ENCODE measurements around the gene NRXN3.
A peak's percentile ranks its signal among the peaks of the same experiment; 100 is the strongest.

NRXN3 gene

DNA sequence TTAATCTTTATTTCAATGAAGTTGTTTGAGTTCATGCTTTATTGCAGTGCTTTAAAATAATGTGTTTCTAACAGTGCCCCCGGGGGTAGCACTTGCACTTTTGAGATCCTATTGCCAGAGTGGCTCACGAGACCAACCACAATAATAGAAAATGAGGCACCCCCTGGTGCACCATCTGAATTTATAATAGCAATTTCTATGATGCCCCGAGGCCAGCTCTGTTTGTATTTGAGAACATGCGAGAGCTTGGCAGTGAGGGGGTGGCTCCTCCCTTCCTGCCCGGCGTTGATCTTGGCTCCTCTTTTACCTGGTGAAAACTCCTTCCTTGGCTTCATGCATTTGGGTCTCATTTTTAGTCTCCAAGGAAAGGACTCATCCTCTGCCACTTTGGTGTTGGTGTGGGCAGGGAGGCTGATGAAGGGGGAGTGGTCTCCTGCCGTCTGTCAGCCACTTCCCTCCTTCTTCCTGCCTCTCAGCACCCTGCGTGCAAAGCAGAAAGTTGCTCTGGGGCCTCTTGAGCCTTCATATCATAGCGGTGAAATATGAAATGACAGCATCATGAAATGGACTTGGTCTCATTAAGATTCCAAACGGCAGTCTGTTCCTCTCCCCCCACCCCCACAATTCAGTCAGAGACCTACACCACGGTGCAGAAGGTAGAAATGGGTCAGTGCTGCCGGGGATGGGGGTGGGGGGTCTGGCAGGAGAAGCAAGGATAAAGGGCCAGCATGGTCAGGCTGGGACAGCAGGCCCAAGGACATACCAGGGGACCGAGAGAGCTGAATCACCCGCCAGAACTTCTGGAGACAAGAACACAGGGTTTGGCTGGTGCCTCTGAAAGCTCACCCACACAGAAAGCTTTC lies 17.7 kb upstream of the NRXN3 start:
- no peak for DNase-seq (ENCODE audit: low read depth in 1 of 2, low spot score in 1 of 2)
- in situ Hi-C loops (cut with HindIII; ENCODE audit: low pct_unique_long_range_greater_than_20kb, low sequenced_read_pairs): no loop called here

DNA sequence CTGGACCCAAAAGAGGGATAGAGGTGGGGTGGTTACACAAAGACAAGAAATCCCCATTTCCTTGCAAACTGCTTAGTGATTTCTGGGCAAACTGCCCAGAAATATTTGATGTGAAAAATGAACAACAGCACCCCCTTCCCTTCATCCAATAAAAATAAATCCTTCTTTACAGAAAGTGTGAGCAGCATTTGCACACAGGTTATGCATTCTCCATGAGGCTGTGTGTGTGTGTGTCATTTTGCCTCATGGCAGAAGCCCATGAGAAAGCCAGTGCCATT lies 17.2 kb upstream of the NRXN3 start:
- no peak for TF ChIP-seq JUND (IDR thresholded peaks at IDR 0.05; ENCODE audit: low read depth)
- DNase-seq (ENCODE audit: low read depth in 1 of 2, low spot score in 1 of 2): no peak

More for the DNA sequence above, 17.7 kb upstream of the NRXN3 start:
- no peak for TF ChIP-seq JUND (IDR thresholded peaks at IDR 0.05; ENCODE audit: low read depth)

DNA sequence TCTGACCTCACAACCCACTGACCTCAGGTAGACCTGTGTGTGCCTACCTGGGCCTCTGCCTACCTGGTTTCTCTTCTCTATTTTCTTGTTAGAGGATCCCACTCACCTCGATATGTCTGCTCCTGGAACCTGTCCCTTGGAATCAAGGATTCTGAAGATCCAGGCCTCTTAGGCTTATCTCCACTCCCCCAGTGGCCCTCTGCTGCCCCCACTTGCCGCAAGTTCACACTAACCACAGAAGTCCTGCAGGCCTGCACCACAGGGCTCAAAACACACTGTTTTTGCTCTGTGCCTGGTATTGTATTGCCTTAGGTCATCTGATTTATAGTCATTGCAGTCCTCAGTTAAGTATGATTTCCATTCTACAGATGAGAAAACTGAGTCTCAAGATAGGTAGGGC lies 15.3 kb upstream of the NRXN3 start:
- in situ Hi-C loops (cut with HindIII; ENCODE audit: low pct_unique_long_range_greater_than_20kb, low sequenced_read_pairs): no loop called here
- DNase-seq (ENCODE audit: low read depth in 1 of 2, low spot score in 1 of 2): no peak
- no peak for TF ChIP-seq JUND (IDR thresholded peaks at IDR 0.05; ENCODE audit: low read depth)

More for the DNA sequence above, 17.2 kb upstream of the NRXN3 start:
- in situ Hi-C loops (cut with HindIII; ENCODE audit: low pct_unique_long_range_greater_than_20kb, low sequenced_read_pairs): no loop called here

DNA sequence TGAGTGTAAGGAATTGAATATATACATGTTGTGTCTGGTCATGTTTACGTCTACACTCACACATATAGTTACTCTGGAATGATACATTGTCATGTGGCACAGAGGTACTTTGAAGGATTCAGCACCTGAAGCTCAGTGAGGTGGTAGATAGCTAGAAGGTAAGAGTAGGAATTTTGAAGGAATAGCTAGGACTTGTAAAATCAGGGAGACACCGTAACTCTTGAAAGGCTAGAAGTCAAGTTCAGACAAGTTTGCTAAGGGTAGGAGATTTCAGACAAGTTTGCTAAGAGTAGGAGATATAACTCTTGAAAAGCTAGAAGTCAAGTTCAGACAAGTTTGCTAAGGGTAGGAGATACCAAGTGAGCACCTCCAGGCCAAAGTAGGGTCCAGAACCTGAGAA lies 14.0 kb upstream of the NRXN3 start:
- no peak for DNase-seq (ENCODE audit: low read depth in 1 of 2, low spot score in 1 of 2)
- in situ Hi-C loops (cut with HindIII; ENCODE audit: low pct_unique_long_range_greater_than_20kb, low sequenced_read_pairs): no loop called here
- no peak for TF ChIP-seq JUND (IDR thresholded peaks at IDR 0.05; ENCODE audit: low read depth)

DNA sequence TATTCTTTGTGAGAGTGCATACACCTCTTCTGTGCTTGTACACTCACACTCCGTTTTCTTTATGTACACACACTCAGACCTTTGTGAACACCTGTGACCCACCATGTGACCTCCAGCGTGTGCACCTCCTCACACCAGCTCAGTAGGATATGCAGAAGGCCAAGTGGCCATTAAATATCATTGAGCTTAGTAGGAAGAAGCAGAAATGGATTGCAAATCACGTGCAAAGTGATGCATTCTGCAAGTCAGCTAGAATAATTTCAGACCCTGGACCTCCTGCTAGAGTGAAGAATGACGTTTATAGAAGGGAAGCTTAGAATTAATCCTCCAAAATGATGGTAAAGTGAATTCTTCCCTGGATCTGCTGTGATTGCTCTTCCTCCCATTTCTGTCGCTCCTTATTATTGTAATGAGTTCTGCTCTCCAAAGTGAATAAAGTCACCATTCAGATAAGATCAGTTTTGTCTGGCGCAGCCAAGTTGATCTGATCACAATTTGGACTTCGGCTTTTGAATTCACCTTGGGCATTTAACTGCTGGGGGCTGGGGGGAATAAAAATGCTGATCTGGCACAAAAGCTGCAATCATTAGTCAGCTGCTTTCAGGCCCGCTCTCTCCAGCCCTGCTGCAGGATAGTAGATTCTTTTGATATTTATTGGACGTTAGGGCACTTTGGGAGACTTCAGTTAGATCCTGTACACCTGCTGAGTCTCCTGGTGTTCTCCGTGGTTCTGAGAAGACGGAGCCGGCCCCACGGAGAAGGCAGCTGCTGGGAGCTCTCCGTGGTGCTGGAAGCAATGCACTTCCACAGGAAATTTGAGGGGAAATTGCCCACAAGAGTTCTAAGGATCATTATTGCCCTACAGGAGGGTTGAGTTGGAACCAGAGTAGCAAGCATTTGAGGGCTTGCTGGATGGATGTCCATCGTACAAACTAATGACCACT lies 12.4 kb upstream of the NRXN3 start:
- in situ Hi-C loops (cut with HindIII; ENCODE audit: low pct_unique_long_range_greater_than_20kb, low sequenced_read_pairs): no loop called here
- peak; percentile 62 to 77 for DNase-seq (ENCODE audit: low read depth in 1 of 2, low spot score in 1 of 2)
- TF ChIP-seq JUND (IDR thresholded peaks at IDR 0.05; ENCODE audit: low read depth): no peak

DNA sequence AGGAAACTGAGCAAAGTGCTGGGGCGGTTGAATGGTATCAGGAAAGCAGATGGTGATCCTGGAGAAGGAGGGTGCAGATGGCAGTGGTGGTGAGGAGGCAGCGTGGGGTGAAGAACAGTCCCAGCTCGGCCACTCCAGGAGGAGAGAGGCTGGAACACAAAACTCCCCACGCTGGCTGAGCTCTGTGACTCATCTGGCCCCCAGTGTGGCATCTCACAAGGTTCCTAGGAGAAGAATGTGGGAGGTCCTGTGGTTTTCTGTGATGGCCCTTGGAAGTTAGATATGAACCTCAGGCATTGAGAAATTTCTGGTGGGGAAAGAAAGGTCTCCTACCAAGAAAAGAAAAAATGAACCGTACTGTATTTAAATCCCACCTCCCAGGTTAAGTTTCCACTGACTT lies 8.0 kb upstream of the NRXN3 start:
- in situ Hi-C loops (cut with HindIII; ENCODE audit: low pct_unique_long_range_greater_than_20kb, low sequenced_read_pairs): no loop called here
- no peak for DNase-seq (ENCODE audit: low read depth in 1 of 2, low spot score in 1 of 2)
- no peak for TF ChIP-seq JUND (IDR thresholded peaks at IDR 0.05; ENCODE audit: low read depth)

DNA sequence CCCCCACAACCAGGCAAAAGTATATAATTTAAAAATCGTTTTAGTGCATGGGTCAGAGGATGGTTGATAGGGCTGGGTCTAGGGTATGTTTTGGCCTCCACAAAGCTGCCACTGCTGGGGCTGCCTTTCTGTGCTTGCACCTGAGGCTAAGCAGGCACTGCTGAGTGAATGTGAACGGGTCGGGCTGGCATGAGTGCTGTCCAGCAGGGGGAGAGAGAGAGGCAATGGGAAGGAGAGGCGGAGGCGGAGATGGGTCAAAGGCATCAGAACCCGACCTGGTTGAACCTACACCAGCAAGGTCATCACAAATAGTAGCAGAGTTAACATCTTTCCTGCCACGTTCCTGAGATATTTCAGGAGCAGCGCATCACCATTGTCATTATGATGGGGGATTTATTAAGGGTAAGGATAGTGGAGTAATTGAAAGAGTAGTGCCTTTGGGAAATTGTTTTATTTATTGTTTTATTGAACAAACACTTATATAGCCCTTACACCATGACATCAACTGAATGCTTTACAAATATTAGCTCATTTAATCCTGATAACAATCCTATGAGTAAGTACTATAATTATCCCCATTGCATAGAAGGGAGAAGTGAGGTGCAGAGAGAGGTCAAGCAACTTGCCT lies 5.8 kb upstream of the NRXN3 start:
- in situ Hi-C loops (cut with HindIII; ENCODE audit: low pct_unique_long_range_greater_than_20kb, low sequenced_read_pairs): no loop called here
- peak in 1 of 2 experiments; percentile 31 for DNase-seq (ENCODE audit: low read depth in 1 of 2, low spot score in 1 of 2)
- no peak for TF ChIP-seq JUND (IDR thresholded peaks at IDR 0.05; ENCODE audit: low read depth)

DNA sequence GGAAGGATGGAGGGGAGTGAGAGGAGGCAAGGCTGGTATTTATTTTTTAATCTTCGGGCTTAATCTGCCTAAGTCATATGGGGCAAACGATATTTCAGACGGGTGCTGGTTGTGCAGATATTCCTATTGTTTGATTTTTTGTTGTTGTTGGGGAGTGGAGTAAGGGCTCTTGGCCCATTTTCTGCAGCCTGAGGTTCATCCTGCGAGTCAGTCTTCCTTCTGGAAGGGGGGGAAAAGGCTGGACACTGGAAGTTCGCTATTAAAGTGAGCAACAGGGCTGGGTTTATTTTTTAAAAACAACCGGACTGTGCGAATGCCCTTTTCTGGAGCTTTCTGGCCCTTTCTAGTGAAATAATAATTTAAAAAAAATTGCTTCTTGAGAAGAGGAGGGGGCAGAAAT lies 2.3 kb downstream of the NRXN3 start:
- in situ Hi-C loops (cut with HindIII; ENCODE audit: low pct_unique_long_range_greater_than_20kb, low sequenced_read_pairs): no loop called here
- no peak for TF ChIP-seq JUND (IDR thresholded peaks at IDR 0.05; ENCODE audit: low read depth)
- no peak for DNase-seq (ENCODE audit: low read depth in 1 of 2, low spot score in 1 of 2)

DNA sequence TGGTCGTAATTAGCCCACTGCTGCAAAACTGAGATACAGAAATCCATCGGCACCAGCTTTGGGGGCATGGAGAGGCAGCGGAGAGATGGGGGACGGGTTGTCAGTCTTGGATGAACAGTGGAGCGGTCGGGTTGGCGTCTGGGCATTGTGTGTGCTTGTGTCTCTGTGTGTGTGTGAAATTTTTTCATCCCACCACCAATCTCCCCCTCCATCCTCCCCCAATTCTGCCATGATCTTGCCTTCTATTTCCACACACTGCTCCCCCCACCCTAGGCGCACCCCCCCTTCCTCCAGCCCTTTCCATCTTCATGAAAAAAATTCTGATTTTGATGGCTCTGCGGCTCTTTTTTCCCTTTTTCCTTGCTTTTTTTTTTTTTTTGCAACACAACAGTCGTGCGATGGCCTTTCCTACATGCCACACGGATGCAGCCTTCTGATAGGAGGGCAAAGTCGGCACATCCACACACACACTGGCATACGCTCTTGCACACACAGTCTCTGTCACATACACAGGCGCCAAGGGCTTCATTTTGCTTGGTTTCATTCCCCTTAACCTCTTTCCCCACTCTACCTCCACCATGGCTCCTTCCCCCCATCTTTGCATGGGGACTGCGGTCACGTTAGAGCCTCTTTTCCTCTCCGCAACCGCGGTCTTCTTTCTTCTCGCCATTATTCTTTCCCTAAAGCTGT lies 3.3 kb downstream of the NRXN3 start:
- TF ChIP-seq JUND (IDR thresholded peaks at IDR 0.05; ENCODE audit: low read depth): no peak
- no peak for DNase-seq (ENCODE audit: low read depth in 1 of 2, low spot score in 1 of 2)
- in situ Hi-C loops (cut with HindIII; ENCODE audit: low pct_unique_long_range_greater_than_20kb, low sequenced_read_pairs): no loop called here

DNA sequence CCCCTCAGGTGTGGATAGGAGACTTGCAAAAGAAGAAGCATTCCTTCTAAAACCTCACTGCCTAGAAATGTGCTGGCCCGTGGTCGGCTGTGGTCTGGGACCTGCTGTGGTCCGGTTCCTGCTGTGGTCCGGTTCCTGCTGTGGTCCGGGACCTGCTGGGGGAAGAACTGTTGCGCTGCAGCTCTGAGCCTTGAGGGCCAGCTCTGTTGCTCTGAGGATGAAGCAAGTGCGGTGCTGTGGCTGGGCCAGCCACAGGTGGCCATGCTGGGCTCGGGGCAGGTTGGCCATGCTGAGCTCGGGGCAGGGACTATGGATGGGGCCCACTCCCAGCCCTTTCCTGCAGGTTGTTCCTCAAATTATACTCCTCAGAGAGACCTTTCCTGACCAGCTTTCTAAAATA lies 5.2 kb downstream of the NRXN3 start:
- in situ Hi-C loops (cut with HindIII; ENCODE audit: low pct_unique_long_range_greater_than_20kb, low sequenced_read_pairs): no loop called here
- no peak for DNase-seq (ENCODE audit: low read depth in 1 of 2, low spot score in 1 of 2)
- no peak for TF ChIP-seq JUND (IDR thresholded peaks at IDR 0.05; ENCODE audit: low read depth)

DNA sequence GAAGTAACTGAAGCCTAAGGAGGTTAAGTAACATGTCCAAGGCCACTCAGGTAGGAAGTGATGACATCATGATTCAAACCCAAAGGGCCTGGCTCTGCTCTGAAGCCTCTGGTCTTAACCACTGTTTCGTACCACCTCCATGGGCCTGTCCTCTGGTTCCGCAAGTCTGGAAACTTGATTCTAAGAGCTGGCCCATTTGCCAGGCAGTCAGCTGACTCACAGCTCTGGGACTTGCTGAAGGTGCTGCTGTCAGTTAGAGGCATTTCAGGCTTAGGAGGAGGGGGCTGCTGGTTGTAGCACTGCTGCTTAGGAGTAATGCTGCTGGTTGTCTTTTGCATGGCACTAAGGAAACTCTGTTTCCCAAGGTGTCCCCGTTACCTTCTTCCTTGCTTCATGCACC lies 7.9 kb downstream of the NRXN3 start:
- in situ Hi-C loops (cut with HindIII; ENCODE audit: low pct_unique_long_range_greater_than_20kb, low sequenced_read_pairs): no loop called here
- DNase-seq (ENCODE audit: low read depth in 1 of 2, low spot score in 1 of 2): no peak
- TF ChIP-seq JUND (IDR thresholded peaks at IDR 0.05; ENCODE audit: low read depth): no peak

DNA sequence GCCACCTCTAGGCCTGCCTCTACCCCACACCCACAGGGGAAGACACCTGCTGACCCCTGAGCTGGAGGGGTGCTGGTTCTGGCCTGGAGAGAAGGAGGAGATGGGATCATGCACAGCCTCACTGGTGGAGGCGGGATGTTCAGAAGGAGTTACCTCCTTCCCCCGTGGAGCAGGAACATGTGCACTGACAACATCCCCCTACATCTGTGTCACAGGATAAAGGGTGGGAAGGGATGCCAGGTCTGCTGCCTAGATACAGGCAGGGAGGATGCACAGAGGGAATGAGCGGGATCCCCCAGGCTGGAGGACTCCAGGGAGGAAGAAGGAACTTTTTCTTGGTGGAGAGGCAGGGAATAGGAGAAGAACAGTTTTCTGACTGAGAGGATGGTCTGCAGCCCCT lies 8.8 kb downstream of the NRXN3 start:
- no peak for DNase-seq (ENCODE audit: low read depth in 1 of 2, low spot score in 1 of 2)
- no peak for TF ChIP-seq JUND (IDR thresholded peaks at IDR 0.05; ENCODE audit: low read depth)
- in situ Hi-C loops (cut with HindIII; ENCODE audit: low pct_unique_long_range_greater_than_20kb, low sequenced_read_pairs): no loop called here

Measured in T47D (cell line).